Tibial artery (tissue), 4 donors: Measurements from ENCODE around the gene PCSK1N.

ENCODE experiments used
- DNase-seq, 2 donors: peaks; one replicate each; pipeline ENCODE4 v3.0.0-alpha.2; 2019
- H3K27ac ChIP-seq, 2 donors: fragments of 200-600 bp; sonication (generic) in 1 of 2; 1 replicate in 1 of 2; 2 replicates in 1 of 2; pipeline ENCODE4 v1.5.1; 2018 to 2019; ENCODE audit warnings: mild to moderate bottlenecking in 1 of 2
- H3K27me3 ChIP-seq, 2 donors: fragments of 200-600 bp; sonication (generic) in 1 of 2; one replicate each; pipeline versions ENCODE4 v1.5.1 to v1.6.0; 2016 to 2019
- H3K36me3 ChIP-seq, 3 donors: fragments of 200-600 bp; sonication (generic) in 2 of 3; one replicate each; pipeline ENCODE4 v1.5.1; 2016 to 2019; ENCODE audit warnings: mild to moderate bottlenecking in 2 of 3
- H3K4me1 ChIP-seq, 4 donors: fragments of 200-600 bp; sonication (generic) in 2 of 4; 1 replicate in 3 of 4; 2 replicates in 1 of 4; pipeline ENCODE4 v1.5.1; 2016 to 2019
- H3K4me3 ChIP-seq, 2 donors: fragments of 200-600 bp; sonication (generic) in 1 of 2; 1 replicate in 1 of 2; 2 replicates in 1 of 2; pipeline ENCODE4 v1.5.1; 2018 to 2019; ENCODE audit warnings: mild to moderate bottlenecking in 2 of 2
- H3K9me3 ChIP-seq, 3 donors: fragments of 200-600 bp; sonication (generic) in 1 of 3; one replicate each; pipeline ENCODE4 v1.5.1; 2016 to 2019
- intact Hi-C: fragments of 100-400 bp; cut with DNase I; formaldehyde crosslinking; loops from one replicate; pipeline ENCODE4 v1.15.0; 2023; ENCODE audit warnings: low total_unique reads
- TF ChIP-seq, protein P1 (sequence below), 2 experiments: fragments of 200-600 bp in 1 of 2; fragments of 450-650 bp in 1 of 2; IDR thresholded peaks; one replicate each; pipeline ENCODE4 v1.5.1; 2017 to 2019; ENCODE audit warnings: antibody characterized with exemption in 2 of 2, mild to moderate bottlenecking in 1 of 2, moderate library complexity in 1 of 2

The PCSK1N gene

DNA sequence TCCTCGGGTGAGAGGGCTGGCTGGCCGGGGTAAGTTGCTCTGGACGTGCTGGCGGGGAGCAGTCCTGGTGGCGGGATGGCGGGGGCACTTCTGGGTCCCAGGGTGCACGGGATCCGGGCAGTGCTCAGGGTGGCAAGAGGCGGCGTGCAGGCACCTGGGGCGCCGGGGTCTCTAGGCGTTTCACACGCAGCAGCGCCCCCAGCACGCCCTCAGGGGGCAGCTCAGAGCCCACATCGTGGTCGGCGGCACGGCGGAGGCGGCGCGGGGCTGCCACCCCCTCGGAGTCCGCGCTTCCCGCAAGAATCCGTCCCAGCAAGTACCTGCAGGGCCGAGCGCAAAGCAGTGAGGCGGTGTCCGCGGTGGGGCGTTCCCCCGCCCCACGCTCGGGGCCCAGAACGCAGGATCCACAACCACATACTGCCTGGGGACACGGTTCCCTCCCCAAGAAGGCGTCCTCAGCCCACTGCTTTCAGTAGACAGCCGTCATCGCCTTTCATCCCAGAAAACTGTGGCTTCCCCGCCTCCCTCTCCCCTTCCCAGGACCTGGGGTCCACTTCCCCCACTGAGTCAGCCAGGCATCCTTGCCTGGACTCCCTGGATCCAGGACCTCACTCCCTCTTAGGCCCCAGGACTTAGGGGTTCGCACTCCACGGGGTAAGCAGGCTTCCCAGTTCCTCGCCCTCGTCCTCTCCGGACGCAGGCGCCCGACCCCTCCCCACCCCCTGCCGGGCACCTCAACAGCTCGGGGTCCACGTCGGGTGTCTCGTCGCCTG is 4.1 kb downstream of the PCSK1N start:
- H3K27me3 ChIP-seq, result peaks cover 0 to 21% of the 10 kb centered on the region in 2 donors
- peaks cover 0 to 8% (median 4%) of the 10 kb centered on the region in 4 donors for H3K4me1 ChIP-seq
- H3K27ac ChIP-seq, result no peak overlapping the region
- peaks cover 0 to 11% (median 0%) of the 10 kb centered on the region in 3 donors for H3K36me3 ChIP-seq
- no peak for DNase-seq
- peaks cover 0 to 4% (median 4%) of the 10 kb centered on the region in 3 donors for H3K9me3 ChIP-seq
- H3K4me3 ChIP-seq, result no peak overlapping the region
- intact Hi-C loops, result no loop called here
- TF ChIP-seq, protein P1, sequence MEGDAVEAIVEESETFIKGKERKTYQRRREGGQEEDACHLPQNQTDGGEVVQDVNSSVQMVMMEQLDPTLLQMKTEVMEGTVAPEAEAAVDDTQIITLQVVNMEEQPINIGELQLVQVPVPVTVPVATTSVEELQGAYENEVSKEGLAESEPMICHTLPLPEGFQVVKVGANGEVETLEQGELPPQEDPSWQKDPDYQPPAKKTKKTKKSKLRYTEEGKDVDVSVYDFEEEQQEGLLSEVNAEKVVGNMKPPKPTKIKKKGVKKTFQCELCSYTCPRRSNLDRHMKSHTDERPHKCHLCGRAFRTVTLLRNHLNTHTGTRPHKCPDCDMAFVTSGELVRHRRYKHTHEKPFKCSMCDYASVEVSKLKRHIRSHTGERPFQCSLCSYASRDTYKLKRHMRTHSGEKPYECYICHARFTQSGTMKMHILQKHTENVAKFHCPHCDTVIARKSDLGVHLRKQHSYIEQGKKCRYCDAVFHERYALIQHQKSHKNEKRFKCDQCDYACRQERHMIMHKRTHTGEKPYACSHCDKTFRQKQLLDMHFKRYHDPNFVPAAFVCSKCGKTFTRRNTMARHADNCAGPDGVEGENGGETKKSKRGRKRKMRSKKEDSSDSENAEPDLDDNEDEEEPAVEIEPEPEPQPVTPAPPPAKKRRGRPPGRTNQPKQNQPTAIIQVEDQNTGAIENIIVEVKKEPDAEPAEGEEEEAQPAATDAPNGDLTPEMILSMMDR (IDR thresholded peaks at IDR 0.05), result no peak

DNA sequence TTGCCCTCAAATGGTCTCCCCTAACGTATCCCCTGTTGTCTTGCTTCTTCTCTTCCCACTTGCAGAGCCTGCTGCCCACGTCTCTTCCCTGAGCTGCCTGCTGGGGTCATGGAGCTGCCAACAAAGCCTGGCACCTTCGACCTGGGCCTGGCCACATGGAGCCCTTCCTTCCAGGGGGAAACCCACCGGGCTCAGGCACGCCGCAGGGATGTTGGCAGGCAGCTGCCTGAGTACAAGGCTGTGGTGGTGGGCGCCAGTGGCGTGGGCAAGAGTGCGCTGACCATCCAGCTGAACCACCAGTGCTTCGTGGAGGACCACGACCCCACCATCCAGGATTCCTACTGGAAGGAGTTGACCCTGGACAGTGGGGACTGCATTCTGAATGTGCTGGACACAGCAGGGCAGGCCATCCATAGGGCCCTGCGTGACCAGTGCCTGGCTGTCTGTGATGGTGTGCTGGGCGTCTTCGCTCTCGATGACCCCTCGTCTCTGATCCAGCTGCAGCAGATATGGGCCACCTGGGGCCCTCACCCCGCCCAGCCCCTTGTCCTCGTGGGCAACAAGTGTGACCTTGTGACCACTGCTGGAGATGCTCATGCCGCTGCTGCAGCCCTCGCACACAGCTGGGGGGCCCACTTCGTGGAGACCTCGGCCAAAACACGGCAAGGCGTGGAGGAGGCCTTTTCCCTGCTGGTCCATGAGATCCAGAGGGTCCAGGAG is 6.2 kb downstream of the PCSK1N start:
- H3K4me3 ChIP-seq, result no peak overlapping the region
- no peaks in the 10 kb centered on the region for H3K4me1 ChIP-seq
- H3K27me3 ChIP-seq, result peaks cover 0 to 15% of the 10 kb centered on the region in 2 donors
- intact Hi-C loops, result no loop called here
- H3K27ac ChIP-seq, result no peak overlapping the region
- TF ChIP-seq, protein P1 (IDR thresholded peaks at IDR 0.05), result no peak
- DNase-seq, result no peak
- H3K9me3 ChIP-seq, result peaks cover 0 to 15% (median 4%) of the 10 kb centered on the region in 3 donors
- peaks cover 0 to 31% (median 15%) of the 10 kb centered on the region in 3 donors for H3K36me3 ChIP-seq

DNA sequence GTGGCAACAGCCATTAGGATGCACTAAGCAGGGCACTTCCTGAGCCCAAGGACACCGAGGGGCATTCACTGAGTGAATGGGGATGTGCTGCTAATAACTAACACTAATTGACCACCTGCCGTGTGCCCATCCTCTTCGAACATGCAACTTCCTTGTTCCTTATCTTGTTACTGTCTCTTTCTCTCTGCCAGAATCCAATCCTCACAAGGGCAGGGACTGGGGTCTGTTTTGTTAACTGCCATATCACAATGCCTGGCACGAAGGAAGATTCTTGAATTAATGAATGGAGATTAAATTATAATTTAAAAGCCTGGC is 7.8 kb downstream of the PCSK1N start:
- peaks cover 0 to 15% (median 4%) of the 10 kb centered on the region in 3 donors for H3K9me3 ChIP-seq
- H3K36me3 ChIP-seq, result peaks cover 0 to 47% (median 26%) of the 10 kb centered on the region in 3 donors
- TF ChIP-seq, protein P1 (IDR thresholded peaks at IDR 0.05), result no peak
- intact Hi-C loops, result no loop called here
- no peaks in the 10 kb centered on the region for H3K4me1 ChIP-seq
- H3K27me3 ChIP-seq, result peaks cover 0 to 13% of the 10 kb centered on the region in 2 donors
- no peak for DNase-seq
- H3K27ac ChIP-seq, result no peak overlapping the region
- H3K4me3 ChIP-seq, result no peak overlapping the region

DNA sequence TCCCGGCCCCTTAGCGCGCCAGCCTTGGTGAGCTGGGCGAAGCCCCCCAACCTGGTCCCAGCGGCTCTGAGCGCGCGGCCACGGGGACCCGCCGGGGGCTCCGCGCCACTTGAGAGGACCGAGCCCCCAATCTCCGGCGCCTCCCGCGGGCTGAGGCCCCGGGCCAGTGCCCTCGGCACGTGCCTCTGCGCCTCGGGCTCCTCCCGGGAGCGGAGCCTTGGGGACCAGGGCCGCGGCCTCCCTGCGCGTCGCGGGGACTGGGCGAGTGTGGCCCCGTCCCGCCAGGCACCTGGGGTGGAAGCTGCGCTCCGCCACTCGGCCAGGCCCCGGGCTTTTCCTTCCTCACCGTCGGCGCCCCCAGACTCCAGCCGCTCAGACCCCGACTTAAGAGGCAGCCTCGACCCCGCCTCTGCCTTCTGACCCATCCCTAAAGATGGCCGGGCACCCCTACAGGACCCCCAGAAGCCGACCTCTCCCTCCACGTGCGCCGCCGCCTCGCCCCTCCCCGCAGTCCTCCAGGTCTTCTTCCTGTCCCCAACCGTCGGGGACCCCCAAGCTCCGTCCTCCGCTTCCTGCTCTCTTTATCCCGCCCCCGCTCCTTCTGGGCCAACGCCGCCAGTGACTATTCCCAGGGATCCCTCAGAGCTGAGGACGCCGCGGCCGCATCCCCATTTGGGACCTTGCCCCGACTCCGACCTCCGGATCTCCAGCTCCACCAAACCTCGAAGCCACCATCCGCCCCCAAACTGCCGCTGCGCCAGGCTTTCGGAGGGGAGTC is 8.3 kb downstream of the PCSK1N start:
- peaks cover 0 to 52% (median 26%) of the 10 kb centered on the region in 3 donors for H3K36me3 ChIP-seq
- intact Hi-C loops, result no loop called here
- peaks cover 0 to 10% of the 10 kb centered on the region in 2 donors for H3K27me3 ChIP-seq

More for the DNA sequence above, 8.3 kb downstream of the PCSK1N start:
- DNase-seq, result no peak
- TF ChIP-seq, protein P1 (IDR thresholded peaks at IDR 0.05), result no peak
- Histone ChIP-seq H3K9me3 (peaks cover 0 to 15% (median 4%) of the 10 kb centered on the region in 3 donors), H3K4me3 (no peak overlapping the region), H3K4me1 (no peaks in the 10 kb centered on the region), H3K27ac (no peak overlapping the region)
